H4 (cell line): Measurements from ENCODE around the gene STUM. TPM values are rescaled to one million over a fixed set of nuclear protein-coding genes. Genes with fewer than 3 reads are reported as not detected.

ENCODE experiments used
- DNase-seq: peaks from one replicate; pipeline ENCODE4 v3.0.0-alpha.2; 2015; ENCODE audit warnings: low spot score
- total RNA-seq: library from RNA; depleted of rRNA; stranded (reverse); fragments of >200 nt; shearing (Covaris generic); gene quantifications from 2 replicates; pipeline ENCODE4 v1.2.3, GENCODE V29; 2014; rRNA removed

Gene STUM
- total RNA-seq, 1 experiment from 2014 or later, result not detected

DNA sequence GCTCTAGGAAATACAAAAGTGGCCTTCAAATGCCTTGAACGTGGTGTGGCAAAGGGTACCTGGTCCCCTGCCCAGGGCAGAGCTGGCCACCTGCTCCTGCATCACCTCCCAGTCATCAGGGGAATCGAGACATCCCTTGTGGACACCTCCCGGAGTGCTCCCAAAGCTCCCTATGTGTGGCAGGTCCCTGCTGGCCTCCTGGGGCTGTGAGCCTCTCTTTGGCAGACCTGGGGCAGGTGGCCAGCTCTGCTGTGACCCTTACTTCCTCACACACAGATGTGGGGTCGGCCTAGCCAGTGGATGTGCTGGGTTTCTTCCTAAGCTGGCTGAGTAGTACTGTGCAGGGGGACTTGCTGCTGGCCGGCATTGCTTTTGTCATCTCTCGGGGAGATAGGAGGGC lies 104.0 kb downstream of the STUM start:
- DNase-seq, result no peak

DNA sequence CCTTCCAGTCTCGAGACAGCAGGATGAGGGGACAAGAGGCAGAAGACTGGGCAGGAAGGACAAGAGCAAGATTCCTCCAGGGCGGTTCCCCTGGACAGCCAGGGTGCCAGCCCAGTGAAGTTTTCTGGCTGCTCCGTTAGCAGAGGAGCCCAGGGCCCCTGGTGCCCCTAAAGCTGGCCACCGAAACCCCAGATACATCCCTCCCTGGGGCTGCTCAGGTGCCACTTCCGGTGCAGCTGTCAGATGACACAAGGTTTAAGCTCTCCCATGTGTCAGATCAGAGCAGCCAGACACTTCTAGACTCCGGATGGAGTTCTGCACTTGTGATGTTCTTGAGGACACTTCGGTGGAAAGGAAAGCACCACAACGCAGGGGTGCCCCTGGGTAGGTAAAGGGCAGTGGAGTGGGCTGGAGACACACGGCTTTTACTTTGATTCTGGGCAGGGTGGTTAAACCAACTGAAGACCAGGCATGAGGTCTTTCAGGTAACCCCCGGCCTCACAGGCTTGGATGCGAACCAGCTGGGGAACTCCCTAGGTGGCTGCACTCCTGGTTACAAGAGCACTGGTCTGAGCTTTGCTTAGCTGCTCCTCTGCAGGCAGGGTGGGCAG lies 104.9 kb downstream of the STUM start:
- no peak for DNase-seq

DNA sequence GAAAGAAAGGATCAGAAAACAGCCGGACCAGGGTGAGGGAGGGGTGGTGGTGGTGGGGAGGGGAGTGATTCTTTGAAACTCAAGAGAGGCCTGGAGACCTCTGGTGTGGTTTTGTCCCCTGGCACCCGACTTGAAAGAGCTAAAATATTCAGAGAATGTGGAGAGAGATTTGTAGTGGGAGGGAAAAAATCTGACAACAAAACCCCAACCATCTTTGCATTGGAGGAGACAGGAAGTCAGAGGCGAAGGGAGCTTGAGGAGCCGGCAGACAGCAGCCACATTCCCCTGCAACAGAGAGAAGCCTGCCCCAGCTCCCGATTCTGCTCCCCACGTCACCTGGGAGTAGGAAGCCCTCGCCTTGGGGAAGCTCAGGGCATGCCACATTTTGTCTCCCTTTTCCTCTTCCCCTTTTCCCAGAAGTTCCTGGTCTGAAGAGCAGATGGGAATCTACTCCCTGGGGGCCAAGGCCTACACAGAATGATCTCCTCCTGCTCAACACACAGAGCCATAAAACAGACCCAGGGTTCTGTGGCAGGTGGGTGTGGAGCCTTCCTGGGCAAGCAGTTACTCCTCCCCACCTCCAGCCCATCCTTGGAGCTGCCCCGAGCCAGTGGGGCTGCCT lies 105.6 kb downstream of the STUM start:
- DNase-seq, result no peak

DNA sequence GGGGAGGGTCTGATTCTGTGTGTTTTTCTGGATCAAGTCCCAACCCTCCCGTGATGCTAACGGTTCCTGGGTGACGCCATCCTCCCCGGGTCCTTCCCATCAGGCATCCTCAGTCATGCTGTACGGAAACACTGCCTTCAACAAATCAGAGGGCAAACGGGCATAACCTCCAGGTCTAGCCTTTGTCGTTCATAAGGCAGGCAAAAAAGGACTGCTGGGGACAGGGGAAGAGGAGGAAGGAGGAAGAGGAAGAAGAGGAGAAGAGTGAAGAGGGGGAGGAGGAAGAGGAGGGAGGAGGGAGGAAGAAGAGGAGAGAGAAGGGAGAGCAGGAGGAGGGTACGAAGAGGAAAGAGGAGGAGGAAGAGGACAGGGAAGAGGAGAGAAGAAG lies 106.1 kb downstream of the STUM start:
- no peak for DNase-seq

DNA sequence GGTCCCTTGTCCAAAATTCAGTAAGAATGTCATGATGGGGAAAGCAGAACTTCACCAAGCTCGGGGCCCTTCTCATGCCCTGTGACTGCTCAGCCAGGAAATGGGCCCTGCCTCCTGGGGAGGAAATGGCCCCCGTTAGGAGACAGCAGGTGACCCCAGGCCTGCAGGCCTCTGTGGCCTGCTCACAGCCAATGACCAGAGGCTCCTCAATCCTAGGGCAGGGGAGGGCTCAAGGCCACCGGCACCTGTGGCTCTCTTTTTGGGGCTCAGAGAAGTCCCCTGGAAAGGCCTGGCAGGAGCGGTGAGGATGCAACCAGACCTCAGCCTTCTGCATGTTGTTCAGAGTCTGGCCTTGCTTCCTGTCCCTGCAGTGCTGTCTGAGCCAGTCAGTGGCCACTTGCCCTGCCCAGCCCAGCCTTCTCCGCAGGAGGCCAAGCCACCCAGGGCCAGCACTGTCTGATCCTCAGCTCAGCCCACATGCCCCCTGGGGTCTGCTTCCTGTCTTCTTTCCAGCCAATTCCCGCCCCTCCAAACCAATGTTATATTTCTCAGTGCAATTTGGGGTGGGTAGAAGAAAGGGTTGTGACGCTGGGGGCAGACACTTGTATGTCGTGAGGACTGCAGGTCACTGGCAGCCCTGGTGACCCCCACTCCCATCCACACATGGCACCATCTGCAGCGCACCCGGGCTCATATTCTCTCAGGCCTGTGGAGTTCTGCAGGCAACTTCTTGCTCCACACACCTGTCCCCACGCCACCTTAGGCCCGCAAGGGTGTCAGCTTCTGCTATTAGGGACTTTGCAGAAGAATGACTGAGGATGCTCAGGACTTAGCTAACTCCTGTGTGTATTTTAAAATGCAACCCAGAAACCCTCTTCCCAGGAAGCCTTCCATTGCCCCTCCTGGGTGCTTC lies 106.9 kb downstream of the STUM start:
- DNase-seq, result no peak

DNA sequence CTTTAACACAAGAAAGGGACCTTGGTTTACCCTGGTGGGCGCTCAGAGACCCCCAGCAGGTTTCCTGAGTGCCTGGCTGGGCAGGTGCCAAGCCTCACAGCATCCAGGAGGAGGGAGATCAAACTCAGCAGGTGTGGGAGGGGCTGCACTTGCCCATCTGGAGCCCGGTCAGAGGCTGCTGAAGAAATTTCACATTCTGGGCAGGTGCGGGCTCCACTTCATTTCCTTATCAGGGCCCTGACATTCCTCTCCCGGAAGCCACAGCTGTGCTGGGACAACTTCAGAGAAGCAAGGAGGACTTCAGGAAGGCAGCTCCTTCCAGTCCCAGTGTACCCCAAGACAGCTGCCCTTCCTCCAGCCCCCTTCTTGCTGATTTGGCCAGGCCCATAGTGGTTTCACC lies 107.6 kb downstream of the STUM start:
- DNase-seq, result no peak

DNA sequence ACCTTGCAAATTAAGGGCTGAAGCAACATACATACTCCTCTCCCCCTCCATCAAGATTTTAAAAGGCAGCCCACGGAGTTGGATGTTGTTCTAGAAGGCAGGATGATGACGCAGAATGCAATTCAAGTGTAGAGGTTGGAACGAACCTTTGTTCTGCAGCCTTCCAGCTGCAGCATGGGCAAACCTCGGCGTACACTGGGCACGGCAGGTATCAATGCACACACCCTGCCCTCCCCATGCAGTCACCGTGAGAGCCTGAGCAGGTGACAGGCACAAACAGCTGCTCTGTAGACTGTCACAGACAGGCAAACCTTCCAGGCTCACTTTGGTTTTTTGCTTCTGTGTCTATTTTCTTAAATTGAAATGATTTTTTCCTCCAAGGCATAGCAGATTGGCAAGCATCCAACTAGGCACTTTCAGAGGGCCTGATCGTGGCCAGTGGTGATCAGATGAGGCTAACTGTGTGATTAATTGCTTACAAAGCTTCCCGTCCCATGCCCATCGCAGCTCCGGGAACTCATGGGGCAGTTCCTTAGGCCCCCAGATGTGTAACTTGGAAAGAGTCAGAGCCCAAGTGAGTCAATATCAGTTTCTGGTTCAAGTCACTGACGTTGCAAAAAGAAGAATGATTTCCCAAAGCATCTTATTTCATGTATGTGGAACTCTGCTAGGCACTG lies 108.2 kb downstream of the STUM start:
- DNase-seq, result no peak

DNA sequence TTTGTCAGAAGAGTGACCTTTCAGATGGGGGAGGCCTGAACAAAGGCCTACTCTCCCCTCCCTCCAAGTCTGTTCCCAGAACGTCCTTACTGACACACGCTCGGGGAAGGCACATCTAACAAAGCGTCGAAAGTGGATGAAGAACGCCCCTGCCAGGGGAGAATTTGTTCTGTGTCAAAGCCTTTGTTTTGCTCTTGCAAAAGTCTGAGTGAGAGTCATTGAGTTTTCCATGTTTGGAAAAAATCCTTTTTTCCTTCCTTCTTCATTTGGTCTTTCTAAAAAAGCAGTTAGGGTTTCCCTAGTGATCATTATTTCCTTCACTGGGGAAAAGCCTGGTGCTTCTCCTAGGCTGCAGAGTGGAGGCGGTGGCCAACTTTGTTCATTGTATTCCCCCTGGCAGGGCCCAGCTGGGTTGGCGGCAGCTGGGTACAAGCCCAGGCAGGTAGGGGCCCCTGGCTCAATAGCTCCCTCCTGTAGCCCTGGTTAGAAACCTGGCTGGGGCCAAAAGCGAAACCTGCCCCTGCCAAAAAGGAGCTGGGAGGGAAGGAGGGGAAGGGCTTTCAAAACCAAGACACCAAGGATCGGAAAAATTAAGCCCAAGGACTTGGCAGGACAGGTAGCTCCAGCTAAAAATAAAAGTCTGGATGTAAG lies 109.5 kb downstream of the STUM start:
- no peak for DNase-seq

DNA sequence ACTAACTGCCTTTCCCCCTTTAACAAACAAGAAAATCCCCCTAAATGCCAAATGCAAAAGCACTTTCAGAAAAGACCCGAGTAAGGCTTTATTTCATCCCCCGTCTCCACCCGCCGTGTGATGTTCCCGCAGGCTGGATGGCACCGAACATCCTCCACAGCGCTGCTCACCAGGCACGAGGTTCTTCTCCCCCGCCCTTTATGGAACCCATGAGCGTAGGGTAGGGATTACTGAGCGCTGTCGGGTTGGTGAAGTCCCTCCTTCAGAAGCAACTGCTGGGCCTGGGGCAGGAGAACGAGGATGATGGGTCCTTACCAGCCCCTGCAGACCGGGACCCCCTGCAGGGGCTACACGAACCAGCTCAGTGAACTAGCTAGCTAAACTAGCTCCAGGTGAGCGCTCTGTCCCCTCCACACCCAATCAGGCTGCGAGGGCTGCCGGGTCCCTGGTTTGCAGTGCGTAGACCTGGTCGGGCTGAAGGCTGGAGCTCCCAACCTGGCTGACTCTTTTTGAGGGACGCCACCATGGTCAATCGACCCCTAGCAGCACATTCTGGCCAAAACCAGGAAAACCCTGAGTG lies 110.1 kb downstream of the STUM start:
- no peak for DNase-seq

Other genes with a start within 250 kb of the STUM start
- 7.9 and 10.7 TPM in 2 replicates for gene LIN9, start 239.6 kb upstream of the STUM start, total RNA-seq
- gene PARP1, start 140.7 kb upstream of the STUM start, total RNA-seq, result 234 and 256 TPM in 2 replicates
- 1.9 and 2.1 TPM in 2 replicates for gene ITPKB, start 190.5 kb downstream of the STUM start, total RNA-seq